Uterus (tissue), 4 donors: ENCODE results near the gene ATP8A2. TPM values are rescaled to one million over a fixed set of nuclear protein-coding genes. Genes with fewer than 3 reads are reported as not detected.
"Not testable (repeated sequence)": the region's sequence is repeated elsewhere in the genome, so short reads cannot be mapped to it uniquely, and the experiment has no call there.

ENCODE experiments used
- DNase-seq, 2 donors: peaks; one replicate each; pipeline ENCODE4 v3.0.0-alpha.2; 2019 to 2020
- H3K27ac ChIP-seq, 2 donors: fragments of 200-600 bp; sonication (generic); 1 replicate in 1 of 2; 2 replicates in 1 of 2; pipeline ENCODE4 v1.5.1; 2016 to 2018
- H3K27me3 ChIP-seq, 2 donors: fragments of 200-600 bp; sonication (generic); one replicate each; pipeline ENCODE4 v1.5.1; 2018 to 2019; ENCODE audit warnings: control low read depth in 1 of 2
- H3K36me3 ChIP-seq, 2 donors: fragments of 200-600 bp; sonication (generic); one replicate each; pipeline ENCODE4 v1.5.1; 2019; ENCODE audit warnings: control low read depth in 1 of 2
- H3K4me1 ChIP-seq, 2 donors: fragments of 200-600 bp; sonication (generic); one replicate each; pipeline ENCODE4 v1.5.1; 2018 to 2019; ENCODE audit warnings: control low read depth in 1 of 2
- H3K4me3 ChIP-seq, 2 donors: fragments of 200-600 bp; sonication (generic); 1 replicate in 1 of 2; 2 replicates in 1 of 2; pipeline ENCODE4 v1.5.1; 2018 to 2019; ENCODE audit warnings: mild to moderate bottlenecking in 1 of 2
- H3K9me3 ChIP-seq, 2 donors: fragments of 200-600 bp; sonication (generic); one replicate each; pipeline ENCODE4 v1.5.1; 2019; ENCODE audit warnings: control low read depth in 1 of 2
- CTCF ChIP-seq, 4 experiments: fragments of 200-600 bp in 2 of 4; fragments of 450-650 bp in 2 of 4; sonication (generic) in 2 of 4; IDR thresholded peaks; one replicate each; pipeline ENCODE4 v1.5.1; 2016 to 2019; ENCODE audit warnings: antibody characterized with exemption in 4 of 4, mild to moderate bottlenecking in 2 of 4, moderate library complexity in 1 of 4
- POLR2A ChIP-seq, 2 donors: fragments of 450-650 bp; IDR thresholded peaks; one replicate each; pipeline ENCODE4 v1.6.1; 2016; ENCODE audit warnings: antibody characterized with exemption in 2 of 2, mild to moderate bottlenecking in 1 of 2, moderate library complexity in 1 of 2
- intact Hi-C: fragments of 100-400 bp; cut with DNase I; formaldehyde crosslinking; loops from one replicate; pipeline ENCODE4 v1.15.1; 2023; ENCODE audit warnings: low total_unique reads
- total RNA-seq, 4 donors: library from RNA; depleted of rRNA in 3 of 4; stranded (reverse); fragments of >200 nt in 3 of 4; gene quantifications; one replicate each; pipeline versions ENCODE4 v1.1.0 to v1.2.4, GENCODE V29; 2014 to 2023
- donor health status: DM: yes; HTN: yes; CAD: no.

ATP8A2 gene
- total RNA-seq, 4 donors from 2014 or later, result 0.64 to 21.4 TPM; not detected in 2

GRCh38 chr13:25948910-25949309, 577.1 kb downstream of the ATP8A2 start:
- Histone ChIP-seq H3K27ac (no peak overlapping the region), H3K27me3 (no peaks in the 10 kb centered on the region), H3K4me3 (no peak overlapping the region), H3K9me3 (no peaks in the 10 kb centered on the region), H3K36me3 (no peaks in the 10 kb centered on the region), H3K4me1 (no peaks in the 10 kb centered on the region)
- TF ChIP-seq CTCF (IDR thresholded peaks at IDR 0.05) (no peak), POLR2A (IDR thresholded peaks at IDR 0.05) (no peak)
- no peak for DNase-seq
- intact Hi-C loops, result no loop called here

- Histone ChIP-seq H3K9me3 (no peaks in the 10 kb centered on the region), H3K4me1 (no peaks in the 10 kb centered on the region), H3K27me3 (no peaks in the 10 kb centered on the region), H3K4me3 (no peak overlapping the region), H3K36me3 (no peaks in the 10 kb centered on the region), H3K27ac (no peak overlapping the region)
- no peak for TF ChIP-seq POLR2A (IDR thresholded peaks at IDR 0.05)
- TF ChIP-seq CTCF (IDR thresholded peaks at IDR 0.05), result no peak
- intact Hi-C loops, result no loop called here
- no peak for DNase-seq
These were observed 580.1 kb downstream of the ATP8A2 start for GRCh38 chr13:25951831-25952230.

GRCh38 chr13:25954080-25954479, 582.3 kb downstream of the ATP8A2 start:
- H3K4me3 ChIP-seq, H3K36me3 ChIP-seq, H3K27ac ChIP-seq, H3K9me3 ChIP-seq, intact Hi-C loops, H3K27me3 ChIP-seq, H3K4me1 ChIP-seq, DNase-seq: not testable (repeated sequence)

GRCh38 chr13:25954943-25955342, 583.2 kb downstream of the ATP8A2 start:
- H3K36me3 ChIP-seq, intact Hi-C loops, H3K9me3 ChIP-seq, H3K4me1 ChIP-seq, H3K4me3 ChIP-seq, H3K27ac ChIP-seq, DNase-seq, H3K27me3 ChIP-seq: not testable (repeated sequence)

GRCh38 chr13:25958986-25959385, 587.2 kb downstream of the ATP8A2 start:
- no peak for DNase-seq
- H3K27me3 ChIP-seq, result no peaks in the 10 kb centered on the region
- no peaks in the 10 kb centered on the region for H3K9me3 ChIP-seq
- TF ChIP-seq POLR2A (IDR thresholded peaks at IDR 0.05) (no peak), CTCF (IDR thresholded peaks at IDR 0.05) (no peak)
- intact Hi-C loops, result no loop called here
- no peaks in the 10 kb centered on the region for H3K36me3 ChIP-seq
- no peak overlapping the region for H3K27ac ChIP-seq
- no peaks in the 10 kb centered on the region for H3K4me1 ChIP-seq
- no peak overlapping the region for H3K4me3 ChIP-seq

- H3K36me3 ChIP-seq, result no peaks in the 10 kb centered on the region
- H3K4me1 ChIP-seq, result no peaks in the 10 kb centered on the region
- intact Hi-C loops, result no loop called here
- H3K27me3 ChIP-seq, result no peaks in the 10 kb centered on the region
- H3K9me3 ChIP-seq, result no peaks in the 10 kb centered on the region
- H3K27ac ChIP-seq, result no peak overlapping the region
- DNase-seq, result no peak
- TF ChIP-seq CTCF (IDR thresholded peaks at IDR 0.05) (no peak), POLR2A (IDR thresholded peaks at IDR 0.05) (no peak)
- H3K4me3 ChIP-seq, result no peak overlapping the region
These were observed 589.5 kb downstream of the ATP8A2 start for GRCh38 chr13:25961294-25961693.
